ENCODE data around the gene QRICH1. TPM values are rescaled to one million over a fixed set of nuclear protein-coding genes. Genes with fewer than 3 reads are reported as not detected.

QRICH1 gene
- total RNA-seq, 6 experiments from 2014 or later = 88.7 to 106 (median 94.6) TPM

- TF ChIP-seq CTCF (IDR thresholded peaks at IDR 0.05) = peak; percentile 18; the same call in 1 of the 2 replicates
- Mint-ChIP-seq H3K27me3 (ENCODE audit: insufficient read depth) (no peaks in the 10 kb centered on the region; the same call in 1 of the 2 replicates), H3K4me1 (ENCODE audit: low read depth) (peaks cover 14% of the 10 kb centered on the region), H3K36me3 (ENCODE audit: low read depth) (peaks cover 7% of the 10 kb centered on the region), H3K27ac (no peak overlapping the region), H3K9me3 (no peaks in the 10 kb centered on the region), H3K4me3 (no peak overlapping the region)
- no peak for DNase-seq
These were observed 96.7 kb downstream of the QRICH1 start for GRCh38 chr3:48997102-48997635.

GRCh38 chr3:48996640-48997039, 97.2 kb downstream of the QRICH1 start:
- Mint-ChIP-seq H3K4me1 (ENCODE audit: low read depth) (peaks cover 19% of the 10 kb centered on the region), H3K27ac (no peak overlapping the region), H3K36me3 (ENCODE audit: low read depth) (peaks cover 11% of the 10 kb centered on the region), H3K4me3 (no peak overlapping the region), H3K9me3 (no peaks in the 10 kb centered on the region), H3K27me3 (ENCODE audit: insufficient read depth) (no peaks in the 10 kb centered on the region; the same call in 1 of the 2 replicates)
- DNase-seq = no peak
- TF ChIP-seq CTCF (IDR thresholded peaks at IDR 0.05) = no peak

GRCh38 chr3:48993834-48994233, 100.0 kb downstream of the QRICH1 start:
- Mint-ChIP-seq H3K4me1 (ENCODE audit: low read depth) (peaks cover 36% of the 10 kb centered on the region), H3K9me3 (no peaks in the 10 kb centered on the region), H3K27ac (no peak overlapping the region; the same call in 1 of the 2 replicates), H3K36me3 (ENCODE audit: low read depth) (peaks cover 11% of the 10 kb centered on the region), H3K4me3 (no peak overlapping the region), H3K27me3 (ENCODE audit: insufficient read depth) (peaks cover 4% of the 10 kb centered on the region)
- no peak for TF ChIP-seq CTCF (IDR thresholded peaks at IDR 0.05)
- DNase-seq = no peak

GRCh38 chr3:48991851-48992545, 101.9 kb downstream of the QRICH1 start:
- Mint-ChIP-seq H3K4me3 (peak overlapping the region; percentile 94), H3K4me1 (ENCODE audit: low read depth) (peaks cover 44% of the 10 kb centered on the region), H3K36me3 (ENCODE audit: low read depth) (peaks cover 11% of the 10 kb centered on the region), H3K9me3 (no peaks in the 10 kb centered on the region), H3K27ac (peak overlapping the region; percentile 47; the same call in 1 of the 2 replicates), H3K27me3 (ENCODE audit: insufficient read depth) (peaks cover 5% of the 10 kb centered on the region)
- DNase-seq = no peak
- TF ChIP-seq CTCF (IDR thresholded peaks at IDR 0.05) = no peak

- DNase-seq = no peak
- Mint-ChIP-seq H3K36me3 (ENCODE audit: low read depth) (peaks cover 11% of the 10 kb centered on the region), H3K4me1 (ENCODE audit: low read depth) (peaks cover 44% of the 10 kb centered on the region), H3K27me3 (ENCODE audit: insufficient read depth) (peaks cover 9% of the 10 kb centered on the region), H3K9me3 (no peaks in the 10 kb centered on the region), H3K4me3 (peak overlapping the region; percentile 94), H3K27ac (peak overlapping the region; percentile 88)
- no peak for TF ChIP-seq CTCF (IDR thresholded peaks at IDR 0.05)
These were observed 103.0 kb downstream of the QRICH1 start for GRCh38 chr3:48990636-48991469.
